Measurements from ENCODE around the gene CA5A.

DNA sequence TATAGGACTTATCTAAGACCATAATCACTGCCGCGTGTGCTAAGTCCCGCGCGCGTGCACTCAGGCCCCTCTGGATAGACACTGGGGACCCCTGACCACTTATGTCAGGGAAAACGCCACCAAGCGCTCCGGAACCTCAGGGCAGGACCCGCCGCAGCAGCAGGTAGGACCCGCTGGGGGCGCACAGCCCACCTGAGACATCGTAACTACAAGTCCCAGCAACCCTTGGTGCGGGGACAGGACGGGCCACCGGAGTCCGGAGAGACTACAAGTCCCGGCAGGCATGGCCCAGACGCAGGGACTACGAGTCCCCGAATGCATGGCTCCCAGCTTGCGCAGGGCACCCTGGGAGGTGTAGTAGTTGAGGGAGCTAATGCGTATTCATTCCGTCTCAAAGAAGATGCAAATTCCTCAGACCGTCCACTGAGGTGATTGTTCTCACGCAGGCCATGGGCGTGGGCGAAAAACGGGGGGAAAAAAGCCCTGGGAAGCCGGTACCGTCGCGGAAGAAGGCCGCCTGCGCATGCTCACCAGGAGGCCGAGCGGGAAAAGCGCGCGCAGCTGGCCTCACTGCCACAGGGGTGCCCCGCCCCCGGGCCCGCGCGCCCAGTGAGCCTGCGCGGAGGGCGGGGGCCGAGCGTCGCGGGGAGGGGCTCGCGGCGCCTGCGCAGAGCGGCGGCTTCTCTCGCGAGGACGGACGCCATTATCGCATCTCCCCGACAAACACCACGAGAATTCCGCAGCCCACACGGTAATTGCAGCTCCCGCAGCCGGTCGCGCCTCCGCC lies 14.6 kb upstream of the CA5A start, which contains the start of gene BANP:
- TF ChIP-seq POLR2A (IDR thresholded peaks at IDR 0.05) (no peak), POLR2AphosphoS5 (IDR thresholded peaks at IDR 0.05) (peak; percentile 75 to 81 (median 76))
